GM15510 (cell line): Measurements from ENCODE around the gene CIB1.

Experiments used
- POLR2A ChIP-seq: IDR thresholded peaks from 3 replicates; pipeline ENCODE4 v1.6.1; 2011; ENCODE audit warnings: borderline replicate concordance; ENCODE audit not compliant: insufficient read length; ENCODE audit errors: extremely low read depth

CIB1 gene

GRCh38 chr15:90225504-90226234, 8.1 kb downstream of the CIB1 start:
- no peak for TF ChIP-seq POLR2A

GRCh38 chr15:90225047-90225446, 8.7 kb downstream of the CIB1 start:
- TF ChIP-seq POLR2A = no peak

DNA sequence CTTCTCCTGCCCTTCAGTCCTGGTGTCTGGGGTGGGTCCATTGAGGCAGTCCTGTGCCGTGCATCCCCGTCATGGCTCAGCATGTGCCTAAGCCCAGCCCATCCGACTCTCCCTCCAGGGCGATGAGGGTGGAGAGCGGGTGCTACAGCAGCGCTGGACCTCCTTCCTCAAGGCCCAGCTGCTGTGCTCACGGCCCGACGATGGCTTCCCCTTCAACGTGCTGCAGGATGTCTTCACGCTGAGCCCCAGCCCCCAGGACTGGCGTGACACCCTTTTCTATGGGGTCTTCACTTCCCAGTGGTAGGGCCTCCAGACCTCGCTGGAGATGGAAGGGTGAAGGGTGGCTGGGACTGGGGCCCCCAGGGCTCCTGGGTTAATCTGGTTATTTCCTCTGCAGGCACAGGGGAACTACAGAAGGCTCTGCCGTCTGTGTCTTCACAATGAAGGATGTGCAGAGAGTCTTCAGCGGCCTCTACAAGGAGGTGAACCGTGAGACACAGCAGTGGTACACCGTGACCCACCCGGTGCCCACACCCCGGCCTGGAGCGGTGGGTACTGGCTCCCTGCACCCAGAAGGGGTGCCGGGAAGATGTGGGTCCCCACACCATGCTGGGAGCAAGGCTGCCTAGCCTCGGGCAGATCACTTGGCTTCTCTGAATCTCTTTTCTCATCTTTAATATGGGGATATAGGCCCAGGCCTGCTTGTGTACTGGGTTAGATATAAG, 10.1 kb downstream of the CIB1 start:
- TF ChIP-seq POLR2A = no peak

GRCh38 chr15:90222547-90222946, 11.2 kb downstream of the CIB1 start:
- TF ChIP-seq POLR2A = no peak

- TF ChIP-seq POLR2A = no peak
These were observed 12.4 kb downstream of the CIB1 start for GRCh38 chr15:90221246-90221900.

DNA sequence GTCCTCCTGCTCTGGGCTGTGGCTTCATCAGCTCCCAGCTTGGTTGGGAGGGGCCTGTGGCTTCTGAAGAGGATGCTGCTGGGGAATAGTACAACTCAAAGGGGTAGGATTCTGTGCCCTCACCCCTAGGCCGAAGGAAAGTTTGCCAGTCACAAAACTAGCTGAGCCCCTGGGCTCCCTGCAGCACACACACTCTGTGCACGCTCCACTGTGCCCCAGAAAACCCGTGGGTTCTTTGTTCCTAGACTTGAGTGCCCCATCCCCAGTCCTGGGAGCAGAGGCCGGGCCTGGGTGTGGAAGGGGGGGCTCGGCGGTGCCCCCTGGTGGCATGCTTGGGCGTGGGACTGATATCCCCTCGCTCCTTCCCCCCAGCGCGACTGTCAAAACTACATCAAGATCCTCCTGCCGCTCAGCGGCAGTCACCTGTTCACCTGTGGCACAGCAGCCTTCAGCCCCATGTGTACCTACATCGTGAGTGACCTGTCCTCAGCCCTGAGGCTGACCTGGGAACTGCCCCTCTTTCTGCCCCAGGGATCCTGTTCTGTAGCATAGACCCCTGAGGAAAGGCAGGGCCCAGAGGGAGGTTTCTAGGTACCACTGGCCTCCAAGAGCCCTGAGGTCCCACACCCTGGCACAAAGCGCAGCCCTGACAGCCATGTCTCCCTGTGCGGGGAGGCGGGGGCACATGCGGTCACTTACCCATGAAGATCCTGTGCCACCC, 14.2 kb downstream of the CIB1 start:
- TF ChIP-seq POLR2A = no peak

GRCh38 chr15:90217671-90218394, 15.9 kb downstream of the CIB1 start:
- TF ChIP-seq POLR2A = no peak

- TF ChIP-seq POLR2A = no peak
These were observed 19.1 kb downstream of the CIB1 start for GRCh38 chr15:90214553-90215196.

GRCh38 chr15:90213818-90214204, 19.9 kb downstream of the CIB1 start:
- no peak for TF ChIP-seq POLR2A

DNA sequence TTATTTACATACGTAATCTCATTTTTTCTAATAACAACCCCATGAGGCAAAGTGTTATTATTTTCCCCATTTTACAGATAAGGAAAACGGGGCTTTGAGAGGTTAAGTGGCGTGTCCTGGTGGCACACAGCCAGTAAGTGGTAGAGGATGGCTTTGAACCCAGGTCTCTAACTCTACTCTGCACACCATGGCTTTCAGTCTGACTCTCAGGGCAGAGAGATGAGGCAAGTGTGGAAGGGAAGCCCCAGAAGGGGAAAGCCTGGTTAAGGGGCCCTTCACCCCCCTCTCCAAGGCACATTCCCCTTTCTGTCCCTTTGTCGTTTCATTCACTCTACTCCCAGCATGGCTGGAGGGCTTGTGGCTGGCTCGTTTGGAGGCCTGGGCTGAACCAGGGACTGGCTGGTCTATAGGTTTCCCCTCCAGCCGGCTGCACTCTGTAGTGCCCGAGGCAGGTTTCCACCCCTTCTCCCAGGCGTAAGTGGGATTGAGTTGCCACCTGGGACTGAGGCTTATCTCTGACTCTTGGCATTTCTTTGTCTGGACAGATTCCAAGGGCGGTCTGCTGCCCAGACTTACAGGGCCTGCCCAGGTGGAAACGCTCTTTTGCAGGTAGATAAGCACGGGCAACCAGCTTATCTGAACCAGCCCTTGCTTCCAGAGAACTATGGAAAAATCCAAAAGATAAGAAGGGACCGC, 20.5 kb downstream of the CIB1 start:
- TF ChIP-seq POLR2A = no peak

DNA sequence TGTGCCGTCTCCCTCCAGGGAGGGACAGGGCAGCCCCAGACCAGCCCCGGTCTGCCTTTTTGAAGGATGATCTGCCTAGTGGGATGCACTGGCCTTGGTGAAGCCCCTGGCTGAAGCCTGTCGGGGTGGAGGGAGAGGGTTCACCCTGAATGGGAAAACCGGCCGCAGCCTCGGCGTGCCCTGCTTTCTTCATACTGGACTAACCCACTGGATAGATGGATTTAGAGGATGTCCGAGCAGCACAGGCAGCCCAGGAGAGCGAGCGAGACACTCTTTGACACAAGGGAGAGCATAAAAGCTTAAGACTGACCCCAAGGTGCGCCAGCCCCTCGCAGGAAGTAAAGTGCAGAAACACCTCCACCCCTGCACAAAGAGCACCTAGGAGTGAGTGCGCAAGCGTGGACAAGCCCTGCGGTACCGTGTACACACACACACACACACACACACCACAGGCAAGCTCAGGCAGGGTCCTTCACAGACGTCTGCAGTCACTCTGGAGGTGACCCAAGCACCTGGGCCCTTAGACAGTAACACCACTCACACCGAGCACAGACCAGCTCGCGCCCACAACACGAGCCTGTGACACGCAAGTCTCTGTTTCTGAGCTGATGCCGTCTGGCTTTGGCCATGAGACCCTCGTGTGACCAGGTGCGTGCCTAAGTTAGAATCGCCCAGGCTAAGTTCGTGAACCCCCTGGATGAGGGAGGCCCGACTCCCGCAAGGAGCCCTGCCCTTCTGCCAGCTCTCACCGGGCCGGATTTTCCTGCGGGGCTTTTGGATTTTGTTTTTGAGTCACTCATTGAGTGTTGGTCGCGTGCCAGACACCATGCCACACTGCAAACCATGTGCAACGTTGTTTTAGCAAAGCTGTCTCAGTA, 21.3 kb downstream of the CIB1 start:
- no peak for TF ChIP-seq POLR2A

DNA sequence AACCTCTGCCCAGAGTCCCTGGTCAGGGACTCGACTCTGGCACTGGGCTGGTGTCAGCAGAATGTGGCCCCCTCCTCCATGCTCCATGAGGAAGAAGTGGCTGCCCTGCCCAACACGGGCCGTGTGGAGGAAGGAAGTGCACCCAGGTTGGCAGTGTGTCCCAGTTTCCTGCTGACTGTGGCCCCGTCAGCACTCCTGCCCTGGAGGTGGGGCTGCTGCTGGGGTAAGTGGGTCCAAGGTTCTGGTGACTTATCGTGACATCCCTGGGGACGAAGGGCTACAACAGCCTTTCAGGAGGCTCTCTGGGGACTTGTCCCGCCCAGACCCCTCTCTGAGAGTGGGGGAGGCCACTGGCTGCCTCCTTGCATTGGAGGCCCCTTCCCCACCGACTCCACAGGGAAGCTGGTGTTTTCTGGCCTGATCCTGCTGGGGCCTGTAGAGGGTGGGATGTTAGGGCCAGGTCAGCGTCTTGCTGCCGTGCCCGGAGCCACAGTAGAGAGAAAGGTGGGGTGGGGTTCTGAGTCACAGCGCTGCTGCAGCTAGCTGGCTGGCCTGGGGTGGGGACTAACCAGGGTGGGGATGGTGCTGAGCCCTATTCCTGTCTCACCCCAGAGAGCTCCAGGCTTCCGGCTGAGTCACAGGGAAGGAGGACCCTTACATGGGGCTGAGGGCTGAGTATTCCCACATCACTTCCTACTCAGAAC, 22.1 kb downstream of the CIB1 start:
- no peak for TF ChIP-seq POLR2A
